ENCODE data around the gene LHX3.

LHX3 gene

GRCh38 chr9:136155576-136155975 lies 49.4 kb downstream of the LHX3 start:
- Histone ChIP-seq H3K4me3 (replicated peaks; ENCODE audit: insufficient read depth, low read length) (no peak overlapping the region), H3K27ac (replicated peaks) (no peak overlapping the region), H3K27me3 (ENCODE audit: insufficient read depth, poor library complexity, severe bottlenecking) (no peaks in the 10 kb centered on the region)
- TF ChIP-seq GABPA (IDR thresholded peaks at IDR 0.05; ENCODE audit: low read depth) (no peak), SPI1 (IDR thresholded peaks at IDR 0.05; ENCODE audit: borderline replicate concordance, low read depth) (no peak), REST (IDR thresholded peaks at IDR 0.05; ENCODE audit: insufficient replicate concordance, low read depth) (no peak), CTCF (IDR thresholded peaks at IDR 0.05; ENCODE audit: insufficient read depth, low read length) (no peak), POLR2AphosphoS5 (IDR thresholded peaks at IDR 0.05; ENCODE audit: low read depth) (no peak)
- no peak for DNase-seq (ENCODE audit: low read depth in 1 of 2, low spot score in 1 of 2)

GRCh38 chr9:136154943-136155342 lies 50.0 kb downstream of the LHX3 start:
- DNase-seq (ENCODE audit: low read depth in 1 of 2, low spot score in 1 of 2), result no peak
- Histone ChIP-seq H3K4me3 (replicated peaks; ENCODE audit: insufficient read depth, low read length) (no peak overlapping the region), H3K27ac (replicated peaks) (no peak overlapping the region), H3K27me3 (ENCODE audit: insufficient read depth, poor library complexity, severe bottlenecking) (no peaks in the 10 kb centered on the region)
- TF ChIP-seq CTCF (IDR thresholded peaks at IDR 0.05; ENCODE audit: insufficient read depth, low read length) (no peak), POLR2AphosphoS5 (IDR thresholded peaks at IDR 0.05; ENCODE audit: low read depth) (no peak), REST (IDR thresholded peaks at IDR 0.05; ENCODE audit: insufficient replicate concordance, low read depth) (no peak), SPI1 (IDR thresholded peaks at IDR 0.05; ENCODE audit: borderline replicate concordance, low read depth) (no peak), GABPA (IDR thresholded peaks at IDR 0.05; ENCODE audit: low read depth) (no peak)

- Histone ChIP-seq H3K27ac (replicated peaks) (no peak overlapping the region), H3K4me3 (replicated peaks; ENCODE audit: insufficient read depth, low read length) (no peak overlapping the region), H3K27me3 (ENCODE audit: insufficient read depth, poor library complexity, severe bottlenecking) (no peaks in the 10 kb centered on the region)
- no peak for DNase-seq (ENCODE audit: low read depth in 1 of 2, low spot score in 1 of 2)
- TF ChIP-seq REST (IDR thresholded peaks at IDR 0.05; ENCODE audit: insufficient replicate concordance, low read depth) (no peak), GABPA (IDR thresholded peaks at IDR 0.05; ENCODE audit: low read depth) (no peak), CTCF (IDR thresholded peaks at IDR 0.05; ENCODE audit: insufficient read depth, low read length) (no peak), POLR2AphosphoS5 (IDR thresholded peaks at IDR 0.05; ENCODE audit: low read depth) (no peak), SPI1 (IDR thresholded peaks at IDR 0.05; ENCODE audit: borderline replicate concordance, low read depth) (no peak)
Observed at GRCh38 chr9:136153381-136154065, 51.4 kb downstream of the LHX3 start.
